Gastroesophageal sphincter (tissue), 3 donors: ENCODE results near the gene PROZ.

ENCODE experiments used
- EP300 ChIP-seq: sonication (generic); formaldehyde crosslinking; IDR thresholded peaks from one replicate; pipeline ENCODE4 v1.6.1; 2017; ENCODE audit warnings: antibody characterized with exemption, mild to moderate bottlenecking
- POLR2A ChIP-seq, 2 donors: fragments of 450-650 bp; IDR thresholded peaks; one replicate each; pipeline ENCODE4 v1.6.1; 2017; ENCODE audit warnings: antibody characterized with exemption in 2 of 2, mild to moderate bottlenecking in 2 of 2, moderate library complexity in 1 of 2
- TF ChIP-seq, protein P1 (sequence below), 4 experiments: fragments of 200-600 bp in 2 of 4; fragments of 450-650 bp in 2 of 4; sonication (generic) in 1 of 4; IDR thresholded peaks; one replicate each; pipeline ENCODE4 v1.5.1; 2017 to 2019; ENCODE audit warnings: antibody characterized with exemption in 4 of 4, mild to moderate bottlenecking in 2 of 4, moderate library complexity in 2 of 4

DNA sequence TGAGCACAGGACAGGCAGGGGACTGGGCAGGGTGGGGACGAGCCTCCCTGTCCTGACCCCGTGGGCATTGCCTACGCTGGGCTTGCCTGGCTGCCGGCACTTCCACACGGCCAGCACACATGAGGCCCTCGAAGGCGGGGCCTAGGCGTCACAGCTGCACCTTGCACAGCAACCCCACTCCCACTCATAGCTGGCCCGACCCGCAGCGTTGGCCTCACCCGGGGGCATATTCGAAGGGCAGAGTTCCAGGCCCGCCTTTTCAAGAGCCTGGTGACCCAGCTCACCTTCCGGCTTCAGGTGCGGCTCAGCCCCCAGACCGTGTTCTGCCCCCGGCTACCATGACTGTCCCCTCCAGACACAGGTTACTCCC, 16.9 kb upstream of the PROZ start:
- TF ChIP-seq, protein P1, sequence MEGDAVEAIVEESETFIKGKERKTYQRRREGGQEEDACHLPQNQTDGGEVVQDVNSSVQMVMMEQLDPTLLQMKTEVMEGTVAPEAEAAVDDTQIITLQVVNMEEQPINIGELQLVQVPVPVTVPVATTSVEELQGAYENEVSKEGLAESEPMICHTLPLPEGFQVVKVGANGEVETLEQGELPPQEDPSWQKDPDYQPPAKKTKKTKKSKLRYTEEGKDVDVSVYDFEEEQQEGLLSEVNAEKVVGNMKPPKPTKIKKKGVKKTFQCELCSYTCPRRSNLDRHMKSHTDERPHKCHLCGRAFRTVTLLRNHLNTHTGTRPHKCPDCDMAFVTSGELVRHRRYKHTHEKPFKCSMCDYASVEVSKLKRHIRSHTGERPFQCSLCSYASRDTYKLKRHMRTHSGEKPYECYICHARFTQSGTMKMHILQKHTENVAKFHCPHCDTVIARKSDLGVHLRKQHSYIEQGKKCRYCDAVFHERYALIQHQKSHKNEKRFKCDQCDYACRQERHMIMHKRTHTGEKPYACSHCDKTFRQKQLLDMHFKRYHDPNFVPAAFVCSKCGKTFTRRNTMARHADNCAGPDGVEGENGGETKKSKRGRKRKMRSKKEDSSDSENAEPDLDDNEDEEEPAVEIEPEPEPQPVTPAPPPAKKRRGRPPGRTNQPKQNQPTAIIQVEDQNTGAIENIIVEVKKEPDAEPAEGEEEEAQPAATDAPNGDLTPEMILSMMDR (IDR thresholded peaks at IDR 0.05) = no peak
- TF ChIP-seq EP300 (no peak), POLR2A (IDR thresholded peaks at IDR 0.05) (no peak)
